ENCODE data around the gene ILDR2. TPM values are rescaled to one million over a fixed set of nuclear protein-coding genes. Genes with fewer than 3 reads are reported as not detected.

The ILDR2 gene
- total RNA-seq, 4 donors from 2014 or later = 0.04 to 0.57 (median 0.21) TPM; not detected in 1

- Histone ChIP-seq H3K36me3 (no peaks in the 10 kb centered on the region), H3K27me3 (peaks cover 0 to 8% (median 0%) of the 10 kb centered on the region in 4 donors), H3K4me3 (no peak overlapping the region), H3K4me1 (no peaks in the 10 kb centered on the region), H3K27ac (no peak overlapping the region), H3K9me3 (no peaks in the 10 kb centered on the region)
- DNase-seq = no peak
- intact Hi-C loops (cut with DNase I) = no loop called here
- TF ChIP-seq POLR2A (IDR thresholded peaks at IDR 0.05) = no peak
- TF ChIP-seq CTCF (IDR thresholded peaks at IDR 0.05) = no peak
- WGBS, 2 donors = 84 to 95% methylated on average over 2 of the region's 2 CpGs
These were observed 37.4 kb downstream of the ILDR2 start for GRCh38 chr1:166937962-166938361.

- Histone ChIP-seq H3K4me3 (no peak overlapping the region), H3K27me3 (peaks cover 0 to 8% (median 0%) of the 10 kb centered on the region in 4 donors), H3K4me1 (no peaks in the 10 kb centered on the region), H3K36me3 (no peaks in the 10 kb centered on the region), H3K27ac (no peak overlapping the region), H3K9me3 (no peaks in the 10 kb centered on the region)
- 59 to 80% methylated on average over 4 of the region's 4 CpGs for WGBS, 2 donors
- intact Hi-C loops (cut with DNase I) = no loop called here
- TF ChIP-seq CTCF (IDR thresholded peaks at IDR 0.05) (no peak), POLR2A (IDR thresholded peaks at IDR 0.05) (no peak)
- DNase-seq = no peak
These were observed 38.0 kb downstream of the ILDR2 start for GRCh38 chr1:166937329-166937728.

- TF ChIP-seq CTCF (IDR thresholded peaks at IDR 0.05) (no peak), POLR2A (IDR thresholded peaks at IDR 0.05) (no peak)
- Histone ChIP-seq H3K4me1 (no peaks in the 10 kb centered on the region), H3K9me3 (no peaks in the 10 kb centered on the region), H3K36me3 (no peaks in the 10 kb centered on the region), H3K27ac (no peak overlapping the region), H3K27me3 (peaks cover 0 to 12% (median 0%) of the 10 kb centered on the region in 4 donors), H3K4me3 (no peak overlapping the region)
- 68 to 74% methylated on average over 1 of the region's 1 CpG for WGBS, 2 donors
- intact Hi-C loops (cut with DNase I) = no loop called here
- no peak for DNase-seq
These were observed 41.7 kb downstream of the ILDR2 start for GRCh38 chr1:166933633-166934032.

GRCh38 chr1:166933140-166933539 lies 42.2 kb downstream of the ILDR2 start:
- intact Hi-C loops (cut with DNase I) = no loop called here
- Histone ChIP-seq H3K27ac (no peak overlapping the region), H3K4me3 (no peak overlapping the region)

GRCh38 chr1:166929911-166930310 lies 45.4 kb downstream of the ILDR2 start:
- WGBS, 2 donors = 70 to 75% methylated on average over 1 of the region's 1 CpG
- no peak overlapping the region for H3K27ac ChIP-seq
- TF ChIP-seq CTCF (IDR thresholded peaks at IDR 0.05) (no peak), POLR2A (IDR thresholded peaks at IDR 0.05) (no peak)
- DNase-seq = no peak
- H3K4me3 ChIP-seq = no peak overlapping the region
- H3K36me3 ChIP-seq = no peaks in the 10 kb centered on the region
- no peaks in the 10 kb centered on the region for H3K4me1 ChIP-seq
- no peaks in the 10 kb centered on the region for H3K9me3 ChIP-seq
- H3K27me3 ChIP-seq = peaks cover 0 to 5% (median 0%) of the 10 kb centered on the region in 4 donors
- intact Hi-C loops (cut with DNase I) = no loop called here

More at GRCh38 chr1:166933140-166933539, 42.2 kb downstream of the ILDR2 start:
- TF ChIP-seq POLR2A (IDR thresholded peaks at IDR 0.05) = no peak
- H3K4me1 ChIP-seq = no peaks in the 10 kb centered on the region
- H3K27me3 ChIP-seq = peaks cover 0 to 12% (median 0%) of the 10 kb centered on the region in 4 donors
- no peaks in the 10 kb centered on the region for H3K36me3 ChIP-seq
- no peak for DNase-seq
- no peaks in the 10 kb centered on the region for H3K9me3 ChIP-seq

GRCh38 chr1:166927701-166928100 lies 47.6 kb downstream of the ILDR2 start:
- TF ChIP-seq POLR2A (IDR thresholded peaks at IDR 0.05) (no peak), CTCF (IDR thresholded peaks at IDR 0.05) (no peak)
- Histone ChIP-seq H3K9me3 (no peaks in the 10 kb centered on the region), H3K4me1 (no peaks in the 10 kb centered on the region), H3K27me3 (peaks cover 0 to 8% (median 0%) of the 10 kb centered on the region in 4 donors), H3K36me3 (no peaks in the 10 kb centered on the region), H3K4me3 (no peak overlapping the region), H3K27ac (no peak overlapping the region)
- 75 to 77% methylated on average over 2 of the region's 2 CpGs for WGBS, 2 donors
- intact Hi-C loops (cut with DNase I) = no loop called here
- DNase-seq = no peak

Data from esophagus squamous epithelium (tissue), 5 donors.